ENCODE data around the gene NCEH1.

DNA sequence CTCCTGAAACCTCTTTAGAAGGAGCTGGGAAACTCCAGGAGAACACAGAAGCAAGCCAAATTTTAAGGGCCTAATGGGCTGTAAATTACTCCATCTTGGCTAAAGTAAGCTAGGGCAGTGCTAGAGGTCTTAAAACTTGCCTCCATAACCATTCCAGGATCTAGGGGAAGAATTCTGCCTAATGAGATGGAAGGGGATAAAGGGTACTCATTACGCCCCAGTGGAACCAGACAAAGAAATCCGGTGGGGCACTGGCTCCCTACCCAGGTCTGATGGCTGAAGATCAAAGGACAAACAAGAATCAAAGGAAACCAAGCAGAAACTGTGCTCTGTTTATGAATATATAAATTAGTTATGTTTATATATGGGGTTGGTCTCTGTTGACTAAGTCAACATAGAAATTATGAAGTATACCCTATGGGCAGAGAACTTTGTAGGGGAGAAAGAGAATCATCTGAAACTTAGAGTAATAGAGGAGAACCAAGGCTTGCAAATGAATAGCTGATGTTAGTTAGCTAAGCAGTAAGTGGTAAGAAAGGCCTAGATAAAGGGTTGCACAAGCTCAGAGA, 57.8 kb downstream of the NCEH1 start:
- no peak for TF ChIP-seq SMC3 (IDR thresholded peaks at IDR 0.05; ENCODE audit: low read depth, low read length)
- TF ChIP-seq POLR2AphosphoS5 (IDR thresholded peaks at IDR 0.05; ENCODE audit: low read depth, low read length), result no peak
- no peak for TF ChIP-seq RXRA (IDR thresholded peaks at IDR 0.05; ENCODE audit: borderline replicate concordance, low read depth)
- no peak for TF ChIP-seq RFX5 (IDR thresholded peaks at IDR 0.05; ENCODE audit: low read length)
- TF ChIP-seq, protein P1, sequence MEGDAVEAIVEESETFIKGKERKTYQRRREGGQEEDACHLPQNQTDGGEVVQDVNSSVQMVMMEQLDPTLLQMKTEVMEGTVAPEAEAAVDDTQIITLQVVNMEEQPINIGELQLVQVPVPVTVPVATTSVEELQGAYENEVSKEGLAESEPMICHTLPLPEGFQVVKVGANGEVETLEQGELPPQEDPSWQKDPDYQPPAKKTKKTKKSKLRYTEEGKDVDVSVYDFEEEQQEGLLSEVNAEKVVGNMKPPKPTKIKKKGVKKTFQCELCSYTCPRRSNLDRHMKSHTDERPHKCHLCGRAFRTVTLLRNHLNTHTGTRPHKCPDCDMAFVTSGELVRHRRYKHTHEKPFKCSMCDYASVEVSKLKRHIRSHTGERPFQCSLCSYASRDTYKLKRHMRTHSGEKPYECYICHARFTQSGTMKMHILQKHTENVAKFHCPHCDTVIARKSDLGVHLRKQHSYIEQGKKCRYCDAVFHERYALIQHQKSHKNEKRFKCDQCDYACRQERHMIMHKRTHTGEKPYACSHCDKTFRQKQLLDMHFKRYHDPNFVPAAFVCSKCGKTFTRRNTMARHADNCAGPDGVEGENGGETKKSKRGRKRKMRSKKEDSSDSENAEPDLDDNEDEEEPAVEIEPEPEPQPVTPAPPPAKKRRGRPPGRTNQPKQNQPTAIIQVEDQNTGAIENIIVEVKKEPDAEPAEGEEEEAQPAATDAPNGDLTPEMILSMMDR (IDR thresholded peaks at IDR 0.05), result no peak
- no peak for TF ChIP-seq RCOR1 (IDR thresholded peaks at IDR 0.05; ENCODE audit: low read length)
- TF ChIP-seq RAD21 (IDR thresholded peaks at IDR 0.05; ENCODE audit: low read length), result no peak
